Measurements from ENCODE around the gene ABCG1.

DNA sequence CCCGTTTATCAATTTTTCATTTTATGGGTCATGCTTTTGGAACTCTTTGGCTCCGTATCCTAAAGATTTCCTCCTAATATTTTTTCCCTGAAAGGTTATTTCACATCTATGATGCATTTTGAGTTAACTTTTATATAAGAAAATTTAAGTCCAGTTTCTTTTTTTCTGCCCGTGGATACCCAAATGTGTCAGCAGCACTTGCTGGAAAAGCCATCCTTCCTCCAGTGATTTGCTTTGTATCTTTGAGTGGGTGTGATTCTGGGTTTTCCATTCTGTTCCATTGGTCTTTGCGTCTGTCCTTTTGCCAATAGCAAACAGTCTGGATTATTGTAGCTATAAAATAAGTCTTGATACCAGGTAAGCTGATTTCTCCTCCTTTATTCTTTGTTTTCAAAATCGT is 15.6 kb upstream of the ABCG1 start:
- TF ChIP-seq POLR2A (IDR thresholded peaks at IDR 0.05), result no peak
- TF ChIP-seq, protein P1, sequence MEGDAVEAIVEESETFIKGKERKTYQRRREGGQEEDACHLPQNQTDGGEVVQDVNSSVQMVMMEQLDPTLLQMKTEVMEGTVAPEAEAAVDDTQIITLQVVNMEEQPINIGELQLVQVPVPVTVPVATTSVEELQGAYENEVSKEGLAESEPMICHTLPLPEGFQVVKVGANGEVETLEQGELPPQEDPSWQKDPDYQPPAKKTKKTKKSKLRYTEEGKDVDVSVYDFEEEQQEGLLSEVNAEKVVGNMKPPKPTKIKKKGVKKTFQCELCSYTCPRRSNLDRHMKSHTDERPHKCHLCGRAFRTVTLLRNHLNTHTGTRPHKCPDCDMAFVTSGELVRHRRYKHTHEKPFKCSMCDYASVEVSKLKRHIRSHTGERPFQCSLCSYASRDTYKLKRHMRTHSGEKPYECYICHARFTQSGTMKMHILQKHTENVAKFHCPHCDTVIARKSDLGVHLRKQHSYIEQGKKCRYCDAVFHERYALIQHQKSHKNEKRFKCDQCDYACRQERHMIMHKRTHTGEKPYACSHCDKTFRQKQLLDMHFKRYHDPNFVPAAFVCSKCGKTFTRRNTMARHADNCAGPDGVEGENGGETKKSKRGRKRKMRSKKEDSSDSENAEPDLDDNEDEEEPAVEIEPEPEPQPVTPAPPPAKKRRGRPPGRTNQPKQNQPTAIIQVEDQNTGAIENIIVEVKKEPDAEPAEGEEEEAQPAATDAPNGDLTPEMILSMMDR (IDR thresholded peaks at IDR 0.05 in 4 of 5, conservative IDR thresholded peaks at IDR 0.05 in 1 of 5), result no peak
